ENCODE results near the gene BMAL1. TPM values are rescaled to one million over a fixed set of nuclear protein-coding genes. Genes with fewer than 3 reads are reported as not detected.
A peak's percentile ranks its signal among the peaks of the same experiment; 100 is the strongest.

The BMAL1 gene
- polyA plus RNA-seq, 3 donors, result 10.2 to 43.4 (median 11.5) TPM

- intact Hi-C loops (cut with micrococcal nuclease), result no loop called here
- no peak overlapping the region for H3K27ac ChIP-seq (ENCODE audit: low read depth in 1 of 2, low read length in 2 of 2)
- Mint-ChIP-seq H3K9me3 (no peaks in the 10 kb centered on the region), H3K4me1 (peaks cover 45% of the 10 kb centered on the region), H3K27me3 (ENCODE audit: low read depth in 3 of 3) (peaks cover 0 to 2% (median 1%) of the 10 kb centered on the region in 3 donors), H3K27ac (no peak overlapping the region), H3K4me3 (no peak overlapping the region), H3K36me3 (peaks cover 0 to 5% of the 10 kb centered on the region in 2 donors)
- no peak overlapping the region for H3K9ac ChIP-seq (ENCODE audit: insufficient read depth, low read length, poor library complexity, severe bottlenecking)
- peaks cover 100% of the 10 kb centered on the region for H4K20me1 ChIP-seq (ENCODE audit: insufficient read depth, low read length)
- H3K4me2 ChIP-seq (replicated peaks; ENCODE audit: extremely low read depth, low read length, poor library complexity, severe bottlenecking), result no peak overlapping the region
- no peaks in the 10 kb centered on the region for H3K9me3 ChIP-seq (replicated peaks in 1 of 2; ENCODE audit: control insufficient read depth in 1 of 2, insufficient read depth in 1 of 2, low read length in 2 of 2)
- H3K27me3 ChIP-seq (ENCODE audit: control insufficient read depth in 2 of 2, insufficient read depth in 2 of 2, low read length in 2 of 2), result no peaks in the 10 kb centered on the region
- H3K36me3 ChIP-seq (replicated peaks in 1 of 2; ENCODE audit: control insufficient read depth in 1 of 2, insufficient read depth in 2 of 2, low read length in 2 of 2), result no peaks in the 10 kb centered on the region
- H3K79me2 ChIP-seq (ENCODE audit: insufficient read depth, low read length), result peaks cover 95% of the 10 kb centered on the region
- no peak for TF ChIP-seq CTCF (IDR thresholded peaks at IDR 0.05)
- over 99% methylated on average over 6 of the region's 9 CpGs for WGBS (ENCODE audit: insufficient coverage)
- H3K4me1 ChIP-seq (ENCODE audit: control insufficient read depth in 1 of 2, insufficient read depth in 2 of 2, low read length in 2 of 2), result peaks cover 16 to 19% of the 10 kb centered on the region in 2 donors
- no peak for DNase-seq
- no peak overlapping the region for H2AFZ ChIP-seq (ENCODE audit: insufficient read depth, low read depth, low read length, poor library complexity, severe bottlenecking)
- H3K4me3 ChIP-seq (replicated peaks in 1 of 3; ENCODE audit: low read depth in 2 of 3, low read length in 3 of 3), result no peak overlapping the region
These were observed 17.4 kb downstream of the BMAL1 start for GRCh38 chr11:13294771-13295579.

- no peak for DNase-seq
- no peaks in the 10 kb centered on the region for H3K9me3 Mint-ChIP-seq
- intact Hi-C loops (cut with micrococcal nuclease), result no loop called here
- H3K4me1 Mint-ChIP-seq, result peaks cover 48% of the 10 kb centered on the region
- Histone ChIP-seq H3K4me3 (replicated peaks in 1 of 3; ENCODE audit: low read depth in 2 of 3, low read length in 3 of 3) (peak overlapping the region in 1 of 3 experiments; percentile 10), H3K27ac (ENCODE audit: low read depth in 1 of 2, low read length in 2 of 2) (peak overlapping the region in 1 of 2 donors; percentile 45), H3K4me1 (ENCODE audit: control insufficient read depth in 1 of 2, insufficient read depth in 2 of 2, low read length in 2 of 2) (peaks cover 16 to 19% of the 10 kb centered on the region in 2 donors), H2AFZ (ENCODE audit: insufficient read depth, low read depth, low read length, poor library complexity, severe bottlenecking) (no peak overlapping the region), H3K9me3 (replicated peaks in 1 of 2; ENCODE audit: control insufficient read depth in 1 of 2, insufficient read depth in 1 of 2, low read length in 2 of 2) (no peaks in the 10 kb centered on the region), H4K20me1 (ENCODE audit: insufficient read depth, low read length) (peaks cover 100% of the 10 kb centered on the region), H3K4me2 (replicated peaks; ENCODE audit: extremely low read depth, low read length, poor library complexity, severe bottlenecking) (no peak overlapping the region), H3K9ac (ENCODE audit: insufficient read depth, low read length, poor library complexity, severe bottlenecking) (no peak overlapping the region), H3K36me3 (replicated peaks in 1 of 2; ENCODE audit: control insufficient read depth in 1 of 2, insufficient read depth in 2 of 2, low read length in 2 of 2) (no peaks in the 10 kb centered on the region), H3K27me3 (ENCODE audit: control insufficient read depth in 2 of 2, insufficient read depth in 2 of 2, low read length in 2 of 2) (no peaks in the 10 kb centered on the region), H3K79me2 (ENCODE audit: insufficient read depth, low read length) (peaks cover 93% of the 10 kb centered on the region)
- no peak for TF ChIP-seq CTCF (IDR thresholded peaks at IDR 0.05)
- 94% methylated on average over 4 of the region's 5 CpGs for WGBS (ENCODE audit: insufficient coverage)
- peak overlapping the region; percentile 14 to 83 (median 71) for H3K27ac Mint-ChIP-seq
- peak overlapping the region in 1 of 2 donors; percentile 55 for H3K4me3 Mint-ChIP-seq
- H3K27me3 Mint-ChIP-seq (ENCODE audit: low read depth in 3 of 3), result peaks cover 0 to 2% (median 1%) of the 10 kb centered on the region in 3 donors
- H3K36me3 Mint-ChIP-seq, result peaks cover 0 to 5% of the 10 kb centered on the region in 2 donors
These were observed 19.8 kb downstream of the BMAL1 start for GRCh38 chr11:13297308-13297916.

Data from CD14-positive monocyte (primary cell).